Activated T-cell treated with anti-CD3 and anti-CD28 coated beads, Interleukin-2, amount 50 U/mL, for 4 hours (primary cell): ENCODE results near the gene SERF2. TPM values are rescaled to one million over a fixed set of nuclear protein-coding genes. Genes with fewer than 3 reads are reported as not detected.

ENCODE experiments used
- ATAC-seq, 2 donors: fragments of 200-7000 bp; cut with Tn5 transposase; one replicate each; pipeline ENCODE4 v1.10.0; 2021
- DNase-seq: peaks from one replicate; pipeline ENCODE4 v3.0.0-alpha.2; 2020
- H3K27me3 Mint-ChIP-seq: one replicate; pipeline ENCODE4 v1.8.0; 2021; ENCODE audit warnings: low read depth, mixed read lengths
- H3K36me3 Mint-ChIP-seq: one replicate; pipeline ENCODE4 v1.8.0; 2022; ENCODE audit warnings: mixed read lengths; ENCODE audit not compliant: insufficient read depth
- H3K4me1 Mint-ChIP-seq: one replicate; pipeline ENCODE4 v1.8.0; 2021; ENCODE audit warnings: low read depth, mixed read lengths
- H3K4me3 Mint-ChIP-seq: one replicate; pipeline ENCODE4 v1.8.0; 2021; ENCODE audit warnings: mild to moderate bottlenecking, moderate library complexity, mixed read lengths
- H3K9me3 Mint-ChIP-seq: one replicate; pipeline ENCODE4 v1.8.0; 2021; ENCODE audit warnings: mixed read lengths
- total RNA-seq, 3 donors: library from RNA; stranded (reverse); gene quantifications; one replicate each; pipeline ENCODE4 v1.2.1, GENCODE V29; 2021

The SERF2 gene
- total RNA-seq, 3 donors from 2014 or later, result 561 to 596 (median 567) TPM

- peak overlapping the region; percentile 86 for H3K4me3 Mint-ChIP-seq
- no peaks in the 10 kb centered on the region for H3K27me3 Mint-ChIP-seq
- no peaks in the 10 kb centered on the region for H3K9me3 Mint-ChIP-seq
- peaks cover 13% of the 10 kb centered on the region for H3K36me3 Mint-ChIP-seq
- DNase-seq (peak; percentile 17), ATAC-seq (peak in 1 of 2 donors; percentile 2)
- peaks cover 23% of the 10 kb centered on the region for H3K4me1 Mint-ChIP-seq
Measured at GRCh38 chr15:43776101-43776717, 15.9 kb upstream of the SERF2 start.

GRCh38 chr15:43776718-43777266, 15.3 kb upstream of the SERF2 start, which contains the start of gene ELL3:
ELL3 (minus strand) TSS chr15:43776966; CDS start chr15:43776901, 65 bp downstream.
- Mint-ChIP-seq H3K36me3 (peaks cover 10% of the 10 kb centered on the region), H3K4me1 (peaks cover 23% of the 10 kb centered on the region), H3K4me3 (peak within 1 kb of the TSS; percentile 86), H3K9me3 (no peaks in the 10 kb centered on the region), H3K27me3 (no peaks in the 10 kb centered on the region)
- peak; percentile 68 to 70 for ATAC-seq
- DNase-seq, result peak; percentile 74

- ATAC-seq (peak; percentile 83 to 91), DNase-seq (peak; percentile 76)
- Mint-ChIP-seq H3K4me3 (peak overlapping the region; percentile 86), H3K4me1 (peaks cover 23% of the 10 kb centered on the region), H3K9me3 (no peaks in the 10 kb centered on the region), H3K36me3 (peaks cover 7% of the 10 kb centered on the region), H3K27me3 (no peaks in the 10 kb centered on the region)
Measured at GRCh38 chr15:43777267-43777914, 14.7 kb upstream of the SERF2 start.

- H3K36me3 Mint-ChIP-seq, result no peaks in the 10 kb centered on the region
- H3K4me1 Mint-ChIP-seq, result peaks cover 23% of the 10 kb centered on the region
- no peaks in the 10 kb centered on the region for H3K9me3 Mint-ChIP-seq
- H3K27me3 Mint-ChIP-seq, result no peaks in the 10 kb centered on the region
- H3K4me3 Mint-ChIP-seq, result peak overlapping the region; percentile 2
- DNase-seq (no peak), ATAC-seq (no peak)
Measured at GRCh38 chr15:43779016-43779415, 13.1 kb upstream of the SERF2 start.

- Mint-ChIP-seq H3K36me3 (peaks cover 10% of the 10 kb centered on the region), H3K9me3 (no peaks in the 10 kb centered on the region), H3K4me1 (peaks cover 19% of the 10 kb centered on the region), H3K27me3 (no peaks in the 10 kb centered on the region), H3K4me3 (no peak overlapping the region)
- ATAC-seq, result no peak
- no peak for DNase-seq
Measured at GRCh38 chr15:43789409-43789808, 2.7 kb upstream of the SERF2 start.

GRCh38 chr15:43792761-43793476, 799 bp downstream of the SERF2 start:
- peaks cover 31% of the 10 kb centered on the region for H3K36me3 Mint-ChIP-seq

GRCh38 chr15:43793647-43794046, 1.5 kb downstream of the SERF2 start:
- ATAC-seq (no peak), DNase-seq (no peak)
- Mint-ChIP-seq H3K9me3 (no peaks in the 10 kb centered on the region), H3K4me3 (peak overlapping the region; percentile 98), H3K4me1 (peaks cover 45% of the 10 kb centered on the region), H3K36me3 (peaks cover 35% of the 10 kb centered on the region), H3K27me3 (no peaks in the 10 kb centered on the region)

More at GRCh38 chr15:43792761-43793476, 799 bp downstream of the SERF2 start:
- DNase-seq, result peak; percentile 34
- ATAC-seq, result no peak
- no peaks in the 10 kb centered on the region for H3K9me3 Mint-ChIP-seq
- no peaks in the 10 kb centered on the region for H3K27me3 Mint-ChIP-seq
- H3K4me1 Mint-ChIP-seq, result peaks cover 40% of the 10 kb centered on the region
- H3K4me3 Mint-ChIP-seq, result peak overlapping the region; percentile 98

- no peak for ATAC-seq
- Mint-ChIP-seq H3K9me3 (no peaks in the 10 kb centered on the region), H3K4me1 (peaks cover 50% of the 10 kb centered on the region), H3K36me3 (peaks cover 41% of the 10 kb centered on the region), H3K4me3 (peak overlapping the region; percentile 98), H3K27me3 (no peaks in the 10 kb centered on the region)
- no peak for DNase-seq
Measured at GRCh38 chr15:43794269-43795037, 2.3 kb downstream of the SERF2 start.

- Mint-ChIP-seq H3K27me3 (no peaks in the 10 kb centered on the region), H3K4me3 (no peak overlapping the region), H3K36me3 (peaks cover 45% of the 10 kb centered on the region), H3K4me1 (peaks cover 57% of the 10 kb centered on the region), H3K9me3 (no peaks in the 10 kb centered on the region)
- no peak for ATAC-seq
- no peak for DNase-seq
Measured at GRCh38 chr15:43795197-43795596, 3.1 kb downstream of the SERF2 start.

GRCh38 chr15:43795997-43796396, 3.9 kb downstream of the SERF2 start:
- ATAC-seq (no peak), DNase-seq (no peak)
- Mint-ChIP-seq H3K4me1 (peaks cover 59% of the 10 kb centered on the region), H3K4me3 (no peak overlapping the region), H3K9me3 (no peaks in the 10 kb centered on the region), H3K27me3 (no peaks in the 10 kb centered on the region), H3K36me3 (peaks cover 51% of the 10 kb centered on the region)

- Mint-ChIP-seq H3K36me3 (peaks cover 56% of the 10 kb centered on the region), H3K27me3 (no peaks in the 10 kb centered on the region), H3K4me3 (no peak overlapping the region), H3K9me3 (no peaks in the 10 kb centered on the region), H3K4me1 (peaks cover 61% of the 10 kb centered on the region)
- ATAC-seq (no peak), DNase-seq (no peak)
Measured at GRCh38 chr15:43796566-43796965, 4.4 kb downstream of the SERF2 start.

GRCh38 chr15:43799209-43799944, 7.3 kb downstream of the SERF2 start:
- no peak for ATAC-seq
- Mint-ChIP-seq H3K9me3 (no peaks in the 10 kb centered on the region), H3K36me3 (peaks cover 52% of the 10 kb centered on the region), H3K4me3 (peak overlapping the region; percentile 37), H3K27me3 (no peaks in the 10 kb centered on the region), H3K4me1 (peaks cover 48% of the 10 kb centered on the region)
- no peak for DNase-seq

GRCh38 chr15:43799945-43800285, 7.8 kb downstream of the SERF2 start, which contains the start of gene SERINC4:
SERINC4 (minus strand) TSS chr15:43800220; CDS start chr15:43799986, 234 bp downstream.
- DNase-seq (no peak), ATAC-seq (no peak)
- Mint-ChIP-seq H3K9me3 (no peaks in the 10 kb centered on the region), H3K4me1 (peaks cover 43% of the 10 kb centered on the region), H3K36me3 (peaks cover 48% of the 10 kb centered on the region), H3K4me3 (peak within 1 kb of the TSS; percentile 99), H3K27me3 (no peaks in the 10 kb centered on the region)
